Activated T-cell treated with anti-CD3 and anti-CD28 coated beads, Interleukin-2, amount 50 U/mL, for 72 hours (primary cell): ENCODE data around the gene CBX4. TPM values are rescaled to one million over a fixed set of nuclear protein-coding genes. Genes with fewer than 3 reads are reported as not detected.
A peak's percentile ranks its signal among the peaks of the same experiment; 100 is the strongest.

ENCODE experiments used
- ATAC-seq, 2 donors: fragments of 150-1000 bp; cut with Tn5 transposase; replicated peaks in 1 of 2; 2 replicates each; pipeline ENCODE4 v1.10.0; 2021; ENCODE audit warnings: moderate library complexity in 2 of 2, mild to moderate bottlenecking in 1 of 2
- DNase-seq, 2 donors: peaks; one replicate each; pipeline ENCODE4 v3.0.0; 2021 to 2022; ENCODE audit warnings: mixed read lengths in 1 of 2
- H3K27ac Mint-ChIP-seq: one replicate; pipeline ENCODE4 v1.8.0; 2022; ENCODE audit warnings: mild to moderate bottlenecking, moderate library complexity, mixed read lengths
- H3K27me3 Mint-ChIP-seq: one replicate; pipeline ENCODE4 v1.8.0; 2022; ENCODE audit warnings: low read depth, mixed read lengths
- H3K36me3 Mint-ChIP-seq, 2 donors: one replicate each; pipeline ENCODE4 v1.8.0; 2022; ENCODE audit warnings: mixed read lengths in 2 of 2, mild to moderate bottlenecking in 1 of 2; ENCODE audit not compliant: insufficient read depth in 2 of 2
- H3K4me1 Mint-ChIP-seq: one replicate; pipeline ENCODE4 v1.8.0; 2022; ENCODE audit warnings: low read depth, mixed read lengths
- H3K4me3 Mint-ChIP-seq, 2 donors: one replicate each; pipeline ENCODE4 v1.8.0; 2022; ENCODE audit warnings: mild to moderate bottlenecking in 2 of 2, mixed read lengths in 2 of 2, moderate library complexity in 2 of 2
- H3K9me3 Mint-ChIP-seq, 2 donors: one replicate each; pipeline ENCODE4 v1.8.0; 2022; ENCODE audit warnings: mixed read lengths in 2 of 2
- total RNA-seq, 2 donors: library from RNA; stranded (reverse); gene quantifications; one replicate each; pipeline ENCODE4 v1.2.3, GENCODE V29; 2022

Gene CBX4
- total RNA-seq, 2 donors from 2014 or later: 38.3 to 45.8 TPM

GRCh38 chr17:79843474-79843815, 4.2 kb upstream of the CBX4 start:
- Mint-ChIP-seq H3K4me3 (peak overlapping the region; percentile 81 to 93), H3K27me3 (peaks cover 24% of the 10 kb centered on the region), H3K4me1 (peaks cover 24% of the 10 kb centered on the region), H3K27ac (no peak overlapping the region), H3K36me3 (peaks cover 0 to under 1% of the 10 kb centered on the region in 2 donors), H3K9me3 (no peaks in the 10 kb centered on the region)
- ATAC-seq (no peak), DNase-seq (peak in 1 of 2 donors; percentile 31)

DNA sequence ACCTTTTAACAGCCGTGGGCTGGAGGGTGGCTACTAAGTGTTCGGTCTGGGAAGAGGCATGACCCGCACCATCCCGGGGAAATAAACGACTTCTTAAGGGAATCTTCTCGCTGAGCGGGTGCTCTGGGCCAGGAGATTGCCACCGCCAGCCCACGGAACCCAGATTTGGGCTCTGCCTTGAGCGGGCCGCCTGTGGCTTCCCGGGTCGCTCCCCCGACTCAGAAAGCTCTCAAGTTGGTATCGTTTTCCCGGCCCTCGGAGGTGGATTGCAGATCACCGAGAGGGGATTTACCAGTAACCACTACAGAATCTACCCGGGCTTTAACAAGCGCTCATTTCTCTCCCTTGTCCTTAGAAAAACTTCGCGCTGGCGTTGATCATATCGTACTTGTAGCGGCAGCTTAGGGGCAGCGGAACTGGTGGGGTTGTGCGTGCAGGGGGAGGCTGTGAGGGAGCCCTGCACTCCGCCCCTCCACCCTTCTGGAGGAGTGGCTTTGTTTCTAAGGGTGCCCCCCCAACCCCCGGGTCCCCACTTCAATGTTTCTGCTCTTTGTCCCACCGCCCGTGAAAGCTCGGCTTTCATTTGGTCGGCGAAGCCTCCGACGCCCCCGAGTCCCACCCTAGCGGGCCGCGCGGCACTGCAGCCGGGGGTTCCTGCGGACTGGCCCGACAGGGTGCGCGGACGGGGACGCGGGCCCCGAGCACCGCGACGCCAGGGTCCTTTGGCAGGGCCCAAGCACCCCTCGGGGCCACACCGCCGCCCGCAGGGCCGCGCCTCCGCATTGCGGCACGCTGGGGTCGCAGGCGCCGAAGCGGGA, 3.6 kb upstream of the CBX4 start:
- peaks cover 0 to 5% of the 10 kb centered on the region in 2 donors for H3K36me3 Mint-ChIP-seq
- peaks cover 18% of the 10 kb centered on the region for H3K27me3 Mint-ChIP-seq
- peak; percentile 45 to 54 for DNase-seq
- H3K4me1 Mint-ChIP-seq: peaks cover 30% of the 10 kb centered on the region
- no peak overlapping the region for H3K27ac Mint-ChIP-seq
- peak overlapping the region; percentile 79 to 85 for H3K4me3 Mint-ChIP-seq
- H3K9me3 Mint-ChIP-seq: no peaks in the 10 kb centered on the region
- no peak for ATAC-seq

GRCh38 chr17:79842136-79842655, 3.0 kb upstream of the CBX4 start:
- no peaks in the 10 kb centered on the region for H3K9me3 Mint-ChIP-seq
- DNase-seq (no peak), ATAC-seq (no peak)
- H3K4me1 Mint-ChIP-seq: peaks cover 35% of the 10 kb centered on the region
- H3K27ac Mint-ChIP-seq: peak overlapping the region; percentile 42
- peak overlapping the region; percentile 79 to 85 for H3K4me3 Mint-ChIP-seq
- H3K36me3 Mint-ChIP-seq: peaks cover 0 to 5% of the 10 kb centered on the region in 2 donors
- H3K27me3 Mint-ChIP-seq: peaks cover 16% of the 10 kb centered on the region

DNA sequence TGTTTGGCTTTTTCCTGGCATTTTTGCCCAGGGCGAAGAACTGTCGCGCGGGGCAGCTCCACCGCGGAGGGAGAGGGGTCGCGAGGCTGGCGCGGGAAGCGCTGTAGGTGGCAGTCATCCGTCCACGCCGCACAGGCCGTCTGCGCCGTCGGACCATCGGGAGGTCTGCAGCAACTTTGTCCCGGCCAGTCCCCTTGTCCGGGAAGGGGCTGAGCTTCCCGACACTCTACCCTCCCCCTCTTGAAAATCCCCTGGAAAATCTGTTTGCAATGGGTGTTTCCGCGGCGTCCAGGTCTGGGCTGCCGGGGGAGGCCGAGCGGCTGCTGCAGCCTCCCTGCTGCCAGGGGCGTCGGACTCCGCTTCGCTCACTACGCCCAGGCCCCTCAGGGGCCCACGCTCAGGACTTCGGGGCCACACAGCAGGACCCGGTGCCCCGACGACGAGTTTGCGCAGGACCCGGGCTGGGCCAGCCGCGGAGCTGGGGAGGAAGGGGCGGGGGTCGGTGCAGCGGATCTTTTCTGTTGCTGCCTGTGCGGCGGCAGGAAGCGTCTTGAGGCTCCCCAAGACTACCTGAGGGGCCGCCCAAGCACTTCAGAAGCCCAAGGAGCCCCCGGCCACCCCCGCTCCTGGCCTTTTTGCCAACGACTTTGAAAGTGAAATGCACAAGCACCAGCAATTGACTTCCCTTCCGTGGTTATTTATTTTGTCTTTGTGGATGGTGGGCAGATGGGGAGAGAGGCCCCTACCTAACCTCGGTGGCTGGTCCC, 2.3 kb upstream of the CBX4 start:
- DNase-seq (peak; percentile 32 to 43), ATAC-seq (no peak)
- H3K36me3 Mint-ChIP-seq: peaks cover 0 to 5% of the 10 kb centered on the region in 2 donors
- no peaks in the 10 kb centered on the region for H3K9me3 Mint-ChIP-seq
- H3K27me3 Mint-ChIP-seq: peaks cover 16% of the 10 kb centered on the region
- peaks cover 42% of the 10 kb centered on the region for H3K4me1 Mint-ChIP-seq
- H3K27ac Mint-ChIP-seq: peak overlapping the region; percentile 42
- peak overlapping the region; percentile 78 to 79 for H3K4me3 Mint-ChIP-seq

- Mint-ChIP-seq H3K27ac (no peak overlapping the region), H3K36me3 (peaks cover 0 to 5% of the 10 kb centered on the region in 2 donors), H3K4me3 (peak overlapping the region in 1 of 2 donors; percentile 79), H3K27me3 (peaks cover 16% of the 10 kb centered on the region), H3K4me1 (peaks cover 44% of the 10 kb centered on the region), H3K9me3 (no peaks in the 10 kb centered on the region)
- ATAC-seq (no peak), DNase-seq (peak in 1 of 2 donors; percentile 45)
Measured at GRCh38 chr17:79840989-79841286, 1.7 kb upstream of the CBX4 start.

DNA sequence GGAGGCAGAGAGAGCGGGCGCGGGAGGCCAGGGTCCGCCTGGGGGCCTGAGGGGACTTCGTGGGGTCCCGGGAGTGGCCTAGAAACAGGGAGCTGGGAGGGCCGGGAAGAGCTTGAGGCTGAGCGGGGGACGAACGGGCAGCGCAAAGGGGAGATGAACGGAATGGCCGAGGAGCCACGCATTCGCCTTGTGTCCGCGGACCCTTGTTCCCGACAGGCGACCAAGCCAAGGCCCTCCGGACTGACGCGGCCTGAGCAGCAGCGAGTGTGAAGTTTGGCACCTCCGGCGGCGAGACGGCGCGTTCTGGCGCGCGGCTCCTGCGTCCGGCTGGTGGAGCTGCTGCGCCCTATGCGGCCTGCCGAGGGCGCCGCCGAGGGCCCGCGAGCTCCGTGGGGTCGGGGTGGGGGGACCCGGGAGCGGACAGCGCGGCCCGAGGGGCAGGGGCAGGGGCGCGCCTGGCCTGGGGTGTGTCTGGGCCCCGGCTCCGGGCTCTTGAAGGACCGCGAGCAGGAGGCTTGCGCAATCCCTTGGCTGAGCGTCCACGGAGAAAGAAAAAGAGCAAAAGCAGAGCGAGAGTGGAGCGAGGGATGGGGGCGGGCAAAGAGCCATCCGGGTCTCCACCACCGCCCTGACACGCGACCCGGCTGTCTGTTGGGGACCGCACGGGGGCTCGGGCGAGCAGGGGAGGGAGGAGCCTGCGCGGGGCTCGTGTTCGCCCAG, 1.2 kb upstream of the CBX4 start:
- Mint-ChIP-seq H3K4me3 (peak overlapping the region; percentile 95), H3K9me3 (no peaks in the 10 kb centered on the region), H3K4me1 (peaks cover 43% of the 10 kb centered on the region), H3K27ac (peak overlapping the region; percentile 25), H3K27me3 (peaks cover 15% of the 10 kb centered on the region), H3K36me3 (peaks cover 0 to 5% of the 10 kb centered on the region in 2 donors)
- no peak for ATAC-seq
- DNase-seq: peak; percentile 49 to 59

- Mint-ChIP-seq H3K9me3 (no peaks in the 10 kb centered on the region), H3K27ac (peak overlapping the region; percentile 55), H3K36me3 (peaks cover 5 to 12% of the 10 kb centered on the region in 2 donors), H3K27me3 (peaks cover 10% of the 10 kb centered on the region), H3K4me1 (peaks cover 39% of the 10 kb centered on the region), H3K4me3 (peak overlapping the region; percentile 95)
- DNase-seq: peak; percentile 58 to 64
- ATAC-seq: peak; percentile 13 to 31
Measured at GRCh38 chr17:79838522-79839274, 542 bp downstream of the CBX4 start.

- peaks cover 10% of the 10 kb centered on the region for H3K27me3 Mint-ChIP-seq
Measured at GRCh38 chr17:79837888-79838521, 1.2 kb downstream of the CBX4 start.

GRCh38 chr17:79836972-79837887, 2.0 kb downstream of the CBX4 start:
- Mint-ChIP-seq H3K27ac (no peak overlapping the region), H3K27me3 (peaks cover 6% of the 10 kb centered on the region), H3K9me3 (no peaks in the 10 kb centered on the region), H3K36me3 (peaks cover 5 to 16% of the 10 kb centered on the region in 2 donors), H3K4me1 (peaks cover 36% of the 10 kb centered on the region), H3K4me3 (peak overlapping the region; percentile 95)
- ATAC-seq: peak; percentile 10 to 17
- DNase-seq: peak; percentile 67 to 71

More at GRCh38 chr17:79837888-79838521, 1.2 kb downstream of the CBX4 start:
- Mint-ChIP-seq H3K4me3 (peak overlapping the region; percentile 95), H3K4me1 (peaks cover 41% of the 10 kb centered on the region), H3K9me3 (no peaks in the 10 kb centered on the region), H3K27ac (peak overlapping the region; percentile 55), H3K36me3 (peaks cover 5 to 14% of the 10 kb centered on the region in 2 donors)
- DNase-seq (peak in 1 of 2 donors; percentile 16), ATAC-seq (no peak)

DNA sequence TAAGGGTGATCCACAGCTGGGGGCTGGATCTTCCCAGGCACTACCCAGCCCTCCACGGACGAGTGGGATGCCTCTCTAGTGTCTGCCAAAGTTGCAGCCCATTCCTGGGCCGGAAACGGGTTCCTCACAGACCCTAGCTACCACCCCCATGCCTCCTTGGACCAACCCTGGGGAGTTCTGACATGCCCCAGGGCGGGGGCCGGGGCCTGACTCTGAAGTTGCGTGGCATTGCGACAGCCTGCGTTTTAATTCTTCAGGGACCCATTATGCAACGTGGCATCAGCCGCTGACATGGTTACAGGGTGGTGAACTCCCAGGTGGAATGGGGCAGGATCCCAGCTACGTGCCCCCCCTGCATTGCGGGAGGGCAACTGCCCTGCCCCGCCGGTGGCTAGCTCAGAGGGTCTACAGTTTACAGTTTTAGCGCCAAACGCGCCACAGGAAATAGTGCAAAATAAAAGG, 2.7 kb downstream of the CBX4 start:
- H3K36me3 Mint-ChIP-seq: peaks cover 5 to 16% of the 10 kb centered on the region in 2 donors
- H3K9me3 Mint-ChIP-seq: no peaks in the 10 kb centered on the region
- H3K27ac Mint-ChIP-seq: no peak overlapping the region
- no peaks in the 10 kb centered on the region for H3K27me3 Mint-ChIP-seq
- DNase-seq (no peak), ATAC-seq (no peak)
- H3K4me1 Mint-ChIP-seq: peaks cover 30% of the 10 kb centered on the region
- peak overlapping the region; percentile 95 for H3K4me3 Mint-ChIP-seq

- no peaks in the 10 kb centered on the region for H3K9me3 Mint-ChIP-seq
- H3K4me1 Mint-ChIP-seq: peaks cover 26% of the 10 kb centered on the region
- no peaks in the 10 kb centered on the region for H3K27me3 Mint-ChIP-seq
- DNase-seq: no peak
- ATAC-seq: no peak
- H3K4me3 Mint-ChIP-seq: no peak overlapping the region
- H3K36me3 Mint-ChIP-seq: peaks cover 5 to 16% of the 10 kb centered on the region in 2 donors
- no peak overlapping the region for H3K27ac Mint-ChIP-seq
Measured at GRCh38 chr17:79835953-79836509, 3.2 kb downstream of the CBX4 start.
